ENCODE data around the gene CLASP1.

Gene CLASP1

DNA sequence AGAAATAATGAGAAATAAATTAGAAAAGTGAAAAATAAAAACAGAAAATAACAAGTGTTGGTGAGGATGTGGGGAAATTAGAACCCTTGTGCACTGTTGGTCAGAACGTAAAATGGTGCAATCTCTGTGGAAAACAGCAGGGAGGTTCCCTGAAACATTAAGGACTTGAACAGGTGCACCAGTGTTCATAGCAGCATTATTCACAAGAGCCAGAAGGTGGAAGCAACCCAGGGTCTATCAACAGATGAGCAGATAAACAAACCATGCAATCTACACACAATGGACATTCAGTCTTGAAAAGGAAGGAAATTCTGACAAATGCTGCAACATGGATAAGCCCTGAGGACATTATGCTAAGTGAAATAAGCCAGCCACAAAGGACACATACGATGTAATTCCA lies 306.1 kb downstream of the CLASP1 start:
- no peaks in the 10 kb centered on the region for H3K27me3 ChIP-seq
- no peak overlapping the region for H3K4me3 ChIP-seq

DNA sequence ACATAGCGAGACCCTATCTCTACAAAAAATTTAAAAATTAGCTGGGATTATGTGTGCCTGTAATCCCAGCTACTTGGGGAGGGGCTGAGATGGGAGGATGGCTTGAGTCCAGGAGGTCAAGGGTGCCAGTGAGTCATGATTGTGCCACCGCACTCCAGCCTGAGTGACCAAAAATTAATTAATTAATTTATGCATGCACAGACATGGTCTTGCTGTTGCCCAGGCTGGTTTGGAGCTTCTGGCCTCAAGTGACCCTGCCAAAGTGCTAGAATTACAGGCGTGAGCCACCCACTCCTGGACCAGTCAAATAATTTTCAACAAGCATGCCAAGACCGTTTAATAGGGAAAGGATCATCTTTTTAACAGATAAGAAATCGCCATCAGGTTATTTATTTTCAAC lies 306.5 kb downstream of the CLASP1 start:
- no peak overlapping the region for H3K4me2 ChIP-seq
- H3K36me3 ChIP-seq, result peaks cover 95 to 100% (median 98%) of the 10 kb centered on the region in 11 experiments
- peaks cover 0 to 8% (median 3%) of the 10 kb centered on the region in 11 experiments; a peak in 4 of 22 replicates for H4K20me1 ChIP-seq

More for the DNA sequence above, 306.1 kb downstream of the CLASP1 start:
- H3K4me1 ChIP-seq, result no peaks in the 10 kb centered on the region
- peaks cover 95 to 100% (median 98%) of the 10 kb centered on the region in 11 experiments for H3K36me3 ChIP-seq
- no peak for TF ChIP-seq Cebpa-rat (IDR thresholded peaks at IDR 0.05)
- peaks cover 0 to 10% (median 3%) of the 10 kb centered on the region in 11 experiments; a peak in 4 of 22 replicates for H4K20me1 ChIP-seq
- H3K9me3 ChIP-seq (replicated peaks in 1 of 11), result no peaks in the 10 kb centered on the region
- no peak overlapping the region for H3K9ac ChIP-seq
- H3K4me2 ChIP-seq, result no peak overlapping the region
- no peak overlapping the region for H3K27ac ChIP-seq

DNA sequence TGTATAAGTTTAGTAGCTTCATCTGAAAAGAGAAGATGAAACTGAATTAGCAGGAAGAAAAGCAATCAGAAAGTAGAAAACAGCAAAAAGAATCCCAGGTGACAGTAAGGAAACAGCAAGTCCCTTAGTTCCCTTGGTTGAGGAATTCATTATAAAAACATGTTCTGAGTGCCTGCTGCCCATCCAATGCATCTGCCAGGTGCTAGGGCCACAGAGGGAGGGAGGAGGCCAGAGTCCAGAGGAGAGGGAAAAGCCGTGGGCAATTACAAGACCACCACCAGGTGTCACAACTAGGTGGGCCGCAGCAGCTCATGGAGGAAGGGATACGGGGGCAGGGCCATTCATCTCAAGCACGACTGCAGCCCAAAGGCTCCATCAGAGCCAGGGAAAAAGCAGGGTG lies 308.3 kb downstream of the CLASP1 start:
- no peaks in the 10 kb centered on the region for H3K9me3 ChIP-seq (replicated peaks in 1 of 11)
- H3K36me3 ChIP-seq, result peaks cover 79 to 95% (median 84%) of the 10 kb centered on the region in 11 experiments
- H3K4me1 ChIP-seq, result peaks cover 0 to 6% (median 2%) of the 10 kb centered on the region in 10 experiments; a peak in 7 of 20 replicates
- H4K20me1 ChIP-seq, result peaks cover 0 to 7% (median 0%) of the 10 kb centered on the region in 11 experiments; a peak in 3 of 22 replicates
- H3K4me2 ChIP-seq, result no peak overlapping the region
- TF ChIP-seq Cebpa-rat (IDR thresholded peaks at IDR 0.05), result no peak
- H3K4me3 ChIP-seq, result no peak overlapping the region
- no peak overlapping the region for H3K9ac ChIP-seq
- no peak overlapping the region for H3K27ac ChIP-seq
- no peaks in the 10 kb centered on the region for H3K27me3 ChIP-seq

More for the DNA sequence above, 306.5 kb downstream of the CLASP1 start:
- no peaks in the 10 kb centered on the region for H3K9me3 ChIP-seq (replicated peaks in 1 of 11)
- no peak overlapping the region for H3K27ac ChIP-seq
- no peak for TF ChIP-seq Cebpa-rat (IDR thresholded peaks at IDR 0.05)
- no peak overlapping the region for H3K4me3 ChIP-seq
- no peaks in the 10 kb centered on the region for H3K4me1 ChIP-seq
- H3K27me3 ChIP-seq, result no peaks in the 10 kb centered on the region
- H3K9ac ChIP-seq, result no peak overlapping the region

DNA sequence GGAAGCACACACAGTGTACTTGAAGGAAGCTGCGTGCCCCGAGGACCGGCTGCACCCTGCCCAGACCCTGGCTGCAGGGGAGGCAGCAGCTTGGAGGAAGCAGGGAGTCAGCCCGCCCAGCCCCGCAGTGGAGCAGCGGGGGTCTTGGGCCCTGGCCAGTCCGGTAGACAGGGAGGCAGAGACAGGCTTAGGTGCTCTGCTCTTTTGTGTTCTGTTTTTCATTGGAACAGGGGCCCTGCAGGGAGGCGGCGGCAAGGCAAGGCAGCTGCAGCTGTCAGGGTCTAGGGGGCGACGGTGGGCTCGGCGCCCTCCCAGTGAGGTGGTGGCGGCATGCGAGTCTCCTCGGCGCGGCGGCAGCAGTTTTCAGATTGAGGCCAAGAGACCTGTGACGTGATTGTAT lies 311.0 kb downstream of the CLASP1 start:
- Histone ChIP-seq H3K4me1 (peaks cover 0 to 22% (median 11%) of the 10 kb centered on the region in 10 experiments; a peak in 12 of 20 replicates), H3K9ac (no peak overlapping the region), H3K9me3 (replicated peaks in 1 of 11) (no peaks in the 10 kb centered on the region), H4K20me1 (peaks cover 0 to 15% (median 3%) of the 10 kb centered on the region in 11 experiments; a peak in 6 of 22 replicates), H3K36me3 (peaks cover 52 to 68% (median 58%) of the 10 kb centered on the region in 11 experiments), H3K27me3 (no peaks in the 10 kb centered on the region), H3K4me2 (no peak overlapping the region), H3K4me3 (no peak overlapping the region), H3K27ac (no peak overlapping the region)
- TF ChIP-seq Cebpa-rat (IDR thresholded peaks at IDR 0.05), result no peak

DNA sequence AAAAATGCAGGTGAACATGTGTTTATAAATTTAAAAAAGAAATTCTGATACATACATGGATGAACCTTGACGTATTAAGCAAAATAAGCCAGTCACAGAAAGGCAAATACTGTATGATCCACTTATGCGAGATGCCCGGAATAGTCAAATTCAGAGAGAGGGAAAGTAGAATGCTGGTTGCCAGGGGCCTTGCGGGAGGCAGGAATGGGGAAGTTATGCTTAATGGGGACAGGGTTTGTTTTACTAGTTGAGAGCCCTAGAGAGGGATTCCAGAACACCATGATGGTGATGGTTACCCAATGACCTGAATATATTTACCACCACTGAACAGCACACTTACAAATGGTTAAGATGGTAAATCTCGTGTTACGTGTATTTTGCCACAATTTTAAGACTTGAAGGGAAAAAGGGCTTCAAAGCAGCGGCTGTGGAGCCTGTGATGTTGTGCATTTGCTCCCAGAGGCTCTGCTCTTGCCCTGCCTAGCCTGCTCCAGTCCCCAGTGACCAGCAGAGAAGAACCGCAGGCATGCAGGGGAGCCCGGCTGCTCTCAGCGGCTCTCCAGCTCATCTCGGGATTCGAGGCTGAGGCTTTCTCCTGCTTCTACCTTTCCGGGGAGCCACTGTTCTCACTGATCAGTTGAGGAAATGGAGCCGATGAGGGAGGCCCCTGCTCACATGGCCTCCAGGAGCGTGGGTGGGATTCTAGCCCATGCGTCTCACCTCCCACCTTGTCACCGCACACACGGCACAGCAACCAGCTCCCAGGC lies 312.6 kb downstream of the CLASP1 start:
- H3K9me3 ChIP-seq (replicated peaks in 1 of 11), result no peaks in the 10 kb centered on the region
- no peak overlapping the region for H3K4me2 ChIP-seq
- H3K27me3 ChIP-seq, result no peaks in the 10 kb centered on the region
- H4K20me1 ChIP-seq, result peaks cover 0 to 15% (median 0%) of the 10 kb centered on the region in 11 experiments; a peak in 6 of 22 replicates
- H3K4me3 ChIP-seq, result no peak overlapping the region
- H3K9ac ChIP-seq, result no peak overlapping the region
- no peak overlapping the region for H3K27ac ChIP-seq
- no peak for TF ChIP-seq Cebpa-rat (IDR thresholded peaks at IDR 0.05)
- peaks cover 0 to 22% (median 11%) of the 10 kb centered on the region in 10 experiments; a peak in 12 of 20 replicates for H3K4me1 ChIP-seq
- peaks cover 38 to 53% (median 43%) of the 10 kb centered on the region in 11 experiments for H3K36me3 ChIP-seq

DNA sequence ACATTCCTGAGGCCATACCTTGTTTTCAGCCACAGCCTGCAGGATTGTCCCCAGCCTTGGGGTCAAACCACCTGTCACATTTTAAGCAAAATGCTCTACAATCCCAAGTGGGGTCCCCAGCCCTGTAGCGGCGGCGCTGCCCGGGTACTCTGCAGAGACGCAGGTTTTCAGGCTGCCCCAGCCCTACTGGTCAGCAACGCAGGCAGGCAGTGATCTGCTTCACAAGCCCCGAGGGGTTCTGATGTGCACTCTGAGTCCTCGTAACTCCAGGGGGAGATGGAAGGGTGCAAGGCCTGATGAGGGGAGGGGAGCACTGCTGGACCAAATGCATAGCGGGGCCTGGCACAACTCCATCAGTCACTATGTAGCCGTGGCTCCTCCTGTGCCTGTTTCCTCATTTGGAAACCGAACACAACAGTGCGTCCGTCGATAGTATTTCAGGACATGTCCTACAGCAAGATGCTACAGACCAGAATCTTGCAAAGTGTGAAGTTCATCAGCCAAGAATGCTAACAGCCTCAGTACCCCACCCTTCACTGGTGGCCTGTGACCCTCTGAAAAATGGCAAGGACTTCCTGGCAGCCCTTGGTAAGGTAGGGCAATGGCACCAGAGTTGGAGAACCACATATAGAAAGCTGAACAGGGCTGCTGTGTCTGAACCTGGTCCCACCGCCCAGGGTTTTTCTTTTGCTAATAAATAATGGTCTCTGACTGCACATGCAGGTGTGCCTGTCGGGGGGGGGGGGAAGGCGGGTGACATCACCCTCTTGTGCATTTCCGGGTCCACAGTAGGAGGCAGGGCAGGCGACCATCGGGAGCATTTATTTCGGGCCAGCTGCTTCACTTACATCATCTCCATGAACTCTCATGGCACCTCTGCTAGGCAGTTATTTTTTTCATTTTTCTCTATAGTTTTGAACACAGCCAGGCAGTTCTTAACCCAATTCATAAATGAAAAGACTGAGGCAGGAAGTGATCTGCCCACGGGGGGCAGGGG lies 313.7 kb downstream of the CLASP1 start:
- Histone ChIP-seq H3K27ac (no peak overlapping the region), H3K9me3 (replicated peaks in 1 of 11) (no peaks in the 10 kb centered on the region), H4K20me1 (peaks cover 0 to 15% (median 0%) of the 10 kb centered on the region in 11 experiments; a peak in 6 of 22 replicates), H3K4me3 (no peak overlapping the region), H3K9ac (no peak overlapping the region), H3K36me3 (peaks cover 28 to 42% (median 32%) of the 10 kb centered on the region in 11 experiments), H3K4me2 (peak overlapping the region in 4 of 11 experiments; percentile 7 to 24 (median 10); a peak in 2 of 22 replicates), H3K4me1 (peaks cover 0 to 22% (median 11%) of the 10 kb centered on the region in 10 experiments; a peak in 12 of 20 replicates), H3K27me3 (no peaks in the 10 kb centered on the region)
- no peak for TF ChIP-seq Cebpa-rat (IDR thresholded peaks at IDR 0.05)

DNA sequence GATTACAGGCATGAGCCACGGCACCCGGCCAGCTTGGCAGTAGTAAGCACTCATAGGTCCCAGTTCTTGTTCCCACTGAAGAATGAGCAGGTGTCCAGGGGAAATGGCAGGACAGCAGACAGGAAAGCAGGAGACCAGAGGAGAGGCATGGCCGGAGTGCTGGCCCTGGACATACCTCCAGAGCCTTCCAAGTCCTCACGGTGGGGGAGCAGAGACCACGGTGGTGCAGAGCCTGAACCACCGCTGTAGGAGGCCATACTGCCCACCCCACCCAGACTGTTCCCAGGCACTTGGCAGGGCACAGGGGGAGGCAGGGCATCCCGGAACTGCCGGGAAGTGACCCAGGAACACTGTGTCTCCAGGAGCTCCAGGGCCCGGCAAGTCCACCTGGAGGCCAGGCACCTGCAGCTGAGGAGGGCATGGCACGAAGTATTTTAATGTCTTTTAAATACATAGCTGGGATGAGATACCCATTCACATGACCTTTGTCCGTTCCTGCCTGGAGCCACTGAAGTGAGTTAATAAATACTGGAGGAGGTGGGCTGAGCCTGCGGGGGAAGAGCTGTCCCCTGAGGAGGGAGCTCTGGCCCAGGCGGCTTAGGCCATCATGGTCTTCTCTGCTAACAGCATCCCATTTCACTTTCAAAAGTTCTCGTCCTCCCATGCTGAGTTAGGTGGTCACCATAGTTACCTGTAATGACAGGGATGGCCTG lies 314.5 kb downstream of the CLASP1 start:
- Histone ChIP-seq H3K27me3 (no peaks in the 10 kb centered on the region), H3K4me2 (peak overlapping the region in 1 of 11 experiments; percentile 14; a peak in 3 of 22 replicates), H3K36me3 (peaks cover 19 to 34% (median 24%) of the 10 kb centered on the region in 11 experiments), H4K20me1 (peaks cover 0 to 15% (median 0%) of the 10 kb centered on the region in 11 experiments; a peak in 6 of 22 replicates), H3K4me1 (peaks cover 0 to 22% (median 11%) of the 10 kb centered on the region in 10 experiments; a peak in 12 of 20 replicates), H3K4me3 (no peak overlapping the region), H3K27ac (no peak overlapping the region), H3K9me3 (replicated peaks in 1 of 11) (no peaks in the 10 kb centered on the region), H3K9ac (no peak overlapping the region)
- no peak for TF ChIP-seq Cebpa-rat (IDR thresholded peaks at IDR 0.05)

Data from BLaER1 treated with 17β-estradiol and CSF1 and Interleukin-3, amounts not matched to agents 10 nM and 100 nM (cell line).